NCI-H82 (cell line): Measurements from ENCODE around the gene IFRD2.
"Not testable (repeated sequence)": the region's sequence is repeated elsewhere in the genome, so short reads cannot be mapped to it uniquely, and the experiment has no call there.

Experiments
- DNase-seq: peaks from one replicate; lab custom pipeline; 2025; lab: John Stamatoyannopoulos, UW

Gene IFRD2

GRCh38 chr3:50268276-50268675 lies 24.0 kb downstream of the IFRD2 start:
- DNase-seq = no peak

GRCh38 chr3:50267280-50267913 lies 24.8 kb downstream of the IFRD2 start:
- DNase-seq = peak; percentile 35

GRCh38 chr3:50266836-50267235 lies 25.4 kb downstream of the IFRD2 start:
- DNase-seq = no peak

GRCh38 chr3:50266017-50266416 lies 26.2 kb downstream of the IFRD2 start:
- no peak for DNase-seq

GRCh38 chr3:50265571-50265970 lies 26.7 kb downstream of the IFRD2 start:
- no peak for DNase-seq

GRCh38 chr3:50264964-50265485 lies 27.2 kb downstream of the IFRD2 start:
- no peak for DNase-seq

GRCh38 chr3:50264383-50264963 lies 27.8 kb downstream of the IFRD2 start:
- DNase-seq = peak; percentile 75

- DNase-seq = no peak
Observed at GRCh38 chr3:50263478-50264382, 28.5 kb downstream of the IFRD2 start.

GRCh38 chr3:50262778-50263177 lies 29.5 kb downstream of the IFRD2 start:
- DNase-seq = no peak

GRCh38 chr3:50262200-50262599 lies 30.0 kb downstream of the IFRD2 start:
- not testable (repeated sequence) for DNase-seq

- DNase-seq = no peak
Observed at GRCh38 chr3:50261505-50261904, 30.7 kb downstream of the IFRD2 start.

GRCh38 chr3:50260942-50261441 lies 31.2 kb downstream of the IFRD2 start:
- no peak for DNase-seq

GRCh38 chr3:50260027-50260941 lies 31.9 kb downstream of the IFRD2 start:
- peak; percentile 86 for DNase-seq

- DNase-seq = no peak
Observed at GRCh38 chr3:50259432-50260026, 32.7 kb downstream of the IFRD2 start.

GRCh38 chr3:50258979-50259378 lies 33.2 kb downstream of the IFRD2 start:
- no peak for DNase-seq

- no peak for DNase-seq
Observed at GRCh38 chr3:50258029-50258680, 34.1 kb downstream of the IFRD2 start.

- DNase-seq = peak; percentile 64
Observed at GRCh38 chr3:50256978-50257890, 35.0 kb downstream of the IFRD2 start.

- DNase-seq = no peak
Observed at GRCh38 chr3:50255251-50255615, 37.0 kb downstream of the IFRD2 start.

- no peak for DNase-seq
Observed at GRCh38 chr3:50254577-50255250, 37.5 kb downstream of the IFRD2 start.
